GM18508 (cell line): ENCODE data around the gene MSH3.
"Not testable (repeated sequence)": the region's sequence is repeated elsewhere in the genome, so short reads cannot be mapped to it uniquely, and the experiment has no call there.

ENCODE experiments used
- ATAC-seq: cut with Tn5 transposase; IDR thresholded peaks from one replicate; pipeline ENCODE4 v1.9.1; 2021; ENCODE audit warnings: moderate number of reproducible peaks; ENCODE audit not compliant: insufficient read depth, unreplicated experiment

Gene MSH3

GRCh38 chr5:80655231-80655774, 851 bp downstream of the MSH3 start:
- no peak for ATAC-seq

DNA sequence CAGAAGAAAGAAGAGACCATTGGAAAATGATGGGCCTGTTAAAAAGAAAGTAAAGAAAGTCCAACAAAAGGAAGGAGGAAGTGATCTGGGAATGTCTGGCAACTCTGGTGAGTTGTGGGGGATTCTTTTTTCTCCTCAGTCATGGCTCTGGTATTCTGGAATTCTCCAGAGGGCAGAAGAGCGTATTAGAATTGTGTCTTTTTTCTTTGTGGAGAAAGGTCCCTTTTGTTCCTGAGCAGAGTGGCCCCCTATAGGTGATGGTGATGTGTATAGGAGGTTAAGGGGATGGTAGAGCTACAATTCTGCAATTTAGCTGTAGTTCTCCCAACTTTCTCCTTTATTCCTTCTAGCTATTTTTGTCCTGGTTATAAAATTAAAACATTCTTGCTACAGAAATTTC, 2.0 kb downstream of the MSH3 start:
- ATAC-seq: no peak

DNA sequence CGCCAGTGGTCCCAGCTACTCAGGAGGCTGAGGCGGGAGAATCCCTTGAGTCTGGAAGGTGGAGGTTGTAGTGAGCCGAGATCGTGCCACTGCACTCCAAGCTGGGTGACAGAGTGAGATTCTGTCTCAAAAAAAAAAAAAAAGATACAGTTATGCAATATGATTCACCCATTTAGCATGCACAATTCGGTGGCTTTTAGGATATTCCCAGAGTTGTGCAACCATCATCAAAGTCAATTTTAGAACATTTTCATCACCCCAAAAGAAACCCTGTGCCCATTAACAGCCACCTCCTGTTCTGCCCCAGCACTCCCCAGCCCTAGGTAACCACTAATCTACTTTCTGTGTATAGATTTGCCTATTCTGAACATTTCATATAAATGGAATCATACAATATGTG, 4.7 kb downstream of the MSH3 start:
- no peak for ATAC-seq

- not testable (repeated sequence) for ATAC-seq
Observed at GRCh38 chr5:80660661-80661060, 6.2 kb downstream of the MSH3 start.

DNA sequence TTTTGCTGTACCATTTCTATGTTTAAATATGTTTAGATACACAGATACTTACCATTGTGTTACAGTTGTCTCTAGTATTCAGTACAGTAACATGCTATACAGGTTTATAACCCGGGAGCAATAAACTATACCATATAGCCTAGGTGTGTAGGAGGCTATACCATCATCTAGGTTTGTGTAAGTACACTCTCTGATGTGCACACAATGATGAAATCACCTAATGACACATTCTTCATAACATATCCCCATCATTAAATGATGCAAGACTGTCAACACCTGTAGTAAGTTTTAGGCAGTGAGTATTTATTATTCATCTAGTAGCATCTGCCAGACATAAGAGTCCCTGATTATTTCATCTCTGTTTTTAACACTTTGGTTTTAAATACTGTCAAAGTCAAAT, 7.7 kb downstream of the MSH3 start:
- no peak for ATAC-seq

DNA sequence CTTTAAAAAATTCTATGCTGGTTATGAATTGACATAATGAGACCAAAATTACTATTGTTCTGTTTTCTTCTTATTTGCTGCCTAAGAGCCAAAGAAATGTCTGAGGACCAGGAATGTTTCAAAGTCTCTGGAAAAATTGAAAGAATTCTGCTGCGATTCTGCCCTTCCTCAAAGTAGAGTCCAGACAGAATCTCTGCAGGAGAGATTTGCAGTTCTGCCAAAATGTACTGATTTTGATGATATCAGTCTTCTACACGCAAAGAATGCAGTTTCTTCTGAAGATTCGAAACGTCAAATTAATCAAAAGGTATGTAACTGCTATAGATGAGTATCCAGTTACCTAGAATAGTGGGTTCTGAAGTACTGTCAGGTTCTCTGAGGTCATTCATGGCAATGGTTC, 10.6 kb downstream of the MSH3 start:
- no peak for ATAC-seq

DNA sequence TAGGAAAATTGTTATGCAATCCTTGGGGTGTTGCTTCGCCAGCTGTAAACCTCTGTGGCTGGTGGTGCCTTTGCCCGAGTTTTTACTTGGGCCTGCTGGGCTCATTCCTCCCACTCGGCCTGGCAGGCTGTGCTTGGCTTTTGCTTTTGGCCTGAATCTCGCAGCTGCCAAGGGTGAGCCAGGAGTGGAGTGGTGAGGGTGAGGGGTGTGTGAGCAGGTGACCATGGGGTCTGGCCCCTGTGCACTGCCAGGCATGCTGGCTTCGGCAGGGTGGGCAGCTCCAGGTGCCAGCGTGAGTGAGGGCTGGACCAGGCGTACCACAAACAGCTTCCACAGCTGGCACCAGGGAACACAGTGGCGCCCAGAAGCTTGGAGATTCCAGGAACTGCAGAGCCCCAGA, 12.9 kb downstream of the MSH3 start:
- ATAC-seq: no peak

GRCh38 chr5:80668016-80668969, 13.8 kb downstream of the MSH3 start:
- ATAC-seq: no peak

GRCh38 chr5:80672140-80672736, 17.8 kb downstream of the MSH3 start:
- no peak for ATAC-seq

DNA sequence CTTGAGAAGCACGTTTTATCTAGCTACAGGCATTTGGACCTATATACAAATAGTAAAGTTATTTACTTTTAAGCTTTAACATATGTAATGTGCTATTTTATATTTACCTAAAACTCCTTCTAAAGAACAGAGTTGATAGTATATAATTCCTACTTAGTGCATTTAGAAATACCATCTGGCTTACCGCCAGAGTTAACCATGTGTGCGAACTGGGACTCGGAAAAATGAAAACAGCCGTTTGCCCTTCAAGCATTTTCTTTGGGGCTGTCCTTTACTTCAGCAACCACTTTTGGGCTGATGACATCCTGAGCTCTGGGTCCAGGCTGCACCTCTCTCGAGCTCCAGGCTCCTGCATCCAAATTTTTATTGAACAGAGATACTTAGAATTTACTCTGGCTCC, 22.3 kb downstream of the MSH3 start:
- no peak for ATAC-seq

DNA sequence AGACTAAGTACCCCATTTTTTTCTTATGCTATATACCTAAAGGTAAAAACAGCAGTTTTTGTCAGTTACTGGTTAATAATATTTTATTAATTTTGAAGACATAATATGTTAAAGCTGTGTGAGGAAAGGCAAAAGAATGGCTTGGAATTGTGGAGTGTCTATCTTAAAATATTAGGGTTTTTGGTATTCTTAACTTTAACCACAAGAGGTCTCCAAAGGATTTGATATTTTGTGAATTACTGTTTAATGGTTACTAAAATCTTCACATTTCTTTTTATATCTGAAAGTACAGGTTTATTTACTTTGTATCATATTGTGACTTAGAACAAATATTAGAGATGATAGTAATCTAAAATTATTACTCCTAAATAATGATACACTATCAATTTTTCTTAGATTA, 32.3 kb downstream of the MSH3 start:
- no peak for ATAC-seq

GRCh38 chr5:80688648-80689420, 34.4 kb downstream of the MSH3 start:
- ATAC-seq: no peak

- ATAC-seq: no peak
Observed at GRCh38 chr5:80689627-80690026, 35.2 kb downstream of the MSH3 start.

DNA sequence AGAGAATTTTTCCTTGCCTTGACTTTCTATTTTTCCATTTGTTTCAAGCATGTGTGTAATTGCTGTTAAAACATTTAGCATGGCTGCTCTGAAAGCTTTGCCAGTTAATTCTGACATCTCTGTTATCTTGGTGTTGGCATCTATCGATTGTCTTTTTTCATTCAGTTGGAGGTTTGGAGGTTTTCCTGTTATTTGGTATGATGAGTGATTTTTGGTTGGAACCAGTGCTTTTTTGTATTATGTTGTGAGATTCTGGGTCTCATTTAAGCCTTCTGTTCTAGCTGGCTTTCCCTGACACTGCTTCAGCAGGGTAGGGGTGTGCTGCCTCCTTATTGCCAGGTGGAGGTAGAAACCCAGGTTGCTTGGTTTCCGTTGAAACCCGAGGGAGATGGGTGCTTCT, 41.2 kb downstream of the MSH3 start:
- no peak for ATAC-seq

- no peak for ATAC-seq
Observed at GRCh38 chr5:80696450-80696849, 42.0 kb downstream of the MSH3 start.

DNA sequence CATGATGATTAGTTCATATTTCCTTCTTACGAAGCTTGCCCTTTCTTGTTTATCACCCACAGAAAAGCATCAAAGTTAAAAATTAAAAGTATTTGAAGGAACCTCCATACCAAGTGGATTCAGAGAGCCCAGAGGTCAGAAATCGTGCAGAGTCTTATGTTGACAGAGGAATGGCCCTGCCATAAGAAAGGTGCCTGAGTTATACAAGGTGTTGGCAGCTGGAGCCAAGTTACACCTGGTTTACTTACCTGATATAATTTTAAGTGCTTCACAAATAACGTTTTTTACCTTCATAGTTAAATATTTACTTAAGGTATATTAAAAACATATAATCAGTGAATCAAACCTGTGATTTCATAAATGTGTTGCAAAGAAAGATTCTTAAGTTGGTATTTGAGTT, 42.6 kb downstream of the MSH3 start:
- ATAC-seq: no peak

DNA sequence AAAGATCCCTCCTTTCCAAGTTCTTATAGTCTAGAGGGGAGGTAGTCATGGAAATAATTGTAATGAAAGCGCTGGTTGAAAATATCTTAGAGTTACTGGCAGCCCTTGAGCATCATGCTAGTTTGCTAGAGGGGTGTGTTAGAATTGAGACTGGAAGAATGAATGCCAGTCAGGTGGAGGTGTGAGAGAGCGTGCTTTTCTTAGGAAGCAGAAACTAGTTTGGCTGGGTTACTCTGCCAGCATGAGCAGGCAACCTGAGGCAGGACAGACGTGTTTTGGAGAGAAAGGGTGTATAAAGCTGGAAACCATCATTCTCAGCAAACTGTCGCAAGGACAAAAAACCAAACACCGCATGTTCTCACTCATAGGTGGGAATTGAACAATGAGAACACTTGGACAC, 43.9 kb downstream of the MSH3 start:
- ATAC-seq: no peak

DNA sequence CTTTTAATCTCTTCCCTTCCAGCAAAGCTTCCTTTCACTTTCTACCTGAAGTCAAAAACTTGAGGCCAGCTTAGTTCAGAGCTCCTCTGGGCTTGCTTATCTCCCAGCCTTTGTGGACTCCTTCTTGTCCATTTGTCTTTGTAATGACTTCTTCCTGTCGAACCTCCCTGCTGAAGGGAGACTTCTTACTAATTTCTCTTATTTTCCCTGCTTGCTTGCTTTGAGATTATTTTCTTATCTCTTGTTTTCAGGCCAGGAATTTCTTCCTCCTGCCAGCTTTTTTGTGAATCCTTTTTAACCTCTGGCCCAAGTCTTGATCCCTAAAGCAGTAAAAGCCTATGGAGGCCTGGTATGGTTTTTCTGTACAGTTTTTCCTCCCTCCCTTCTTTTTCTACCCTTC, 47.1 kb downstream of the MSH3 start:
- ATAC-seq: no peak

- no peak for ATAC-seq
Observed at GRCh38 chr5:80703291-80703690, 48.8 kb downstream of the MSH3 start.

DNA sequence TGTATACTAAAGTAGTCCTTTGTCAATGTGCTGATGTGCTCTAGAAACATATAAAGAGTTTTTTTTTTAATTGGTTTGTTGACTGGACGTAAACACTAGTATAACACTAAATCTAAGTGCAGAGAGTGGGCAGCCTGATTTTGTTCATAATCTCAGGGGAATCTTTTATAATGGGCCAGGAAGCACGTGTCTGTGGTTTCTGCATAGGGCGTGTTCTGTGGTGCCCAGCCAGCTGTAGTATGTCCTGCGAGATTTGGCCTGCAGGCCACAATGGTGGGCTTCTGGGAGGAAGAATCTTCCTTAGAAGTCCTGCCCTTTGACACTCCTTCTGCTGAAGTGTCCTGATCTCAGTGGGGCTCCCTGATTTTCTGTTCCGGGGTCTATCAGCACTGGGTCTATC, 49.3 kb downstream of the MSH3 start:
- no peak for ATAC-seq

DNA sequence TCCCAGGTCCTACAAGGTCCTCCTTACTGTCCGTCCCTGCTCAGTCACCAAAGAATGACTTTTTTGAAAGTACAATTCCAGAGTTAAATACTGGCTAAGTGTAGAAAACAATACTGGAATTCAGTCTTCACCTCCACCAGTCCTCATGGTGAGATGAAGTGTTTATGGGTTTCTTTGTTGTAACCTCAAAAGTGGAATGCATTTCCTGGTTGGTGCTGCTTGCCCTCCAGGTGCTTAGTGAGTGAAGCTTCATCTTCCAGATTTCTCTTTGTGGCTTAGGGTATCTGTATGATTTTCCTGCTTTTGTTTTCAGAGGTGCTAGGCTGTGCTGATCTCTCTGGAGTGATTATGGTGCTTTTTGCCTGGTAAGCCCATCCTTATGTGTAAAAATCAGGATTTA, 49.8 kb downstream of the MSH3 start:
- ATAC-seq: no peak
